ENCODE measurements around the gene FNBP1.

GRCh38 chr9:129902740-129903134 lies 140.3 kb downstream of the FNBP1 start:
- TF ChIP-seq CTCF (conservative IDR thresholded peaks at IDR 0.05), result no peak
- TF ChIP-seq ZFX (IDR thresholded peaks at IDR 0.05), result no peak
